HG02840 (cell line): Measurements from ENCODE around the gene IGLL5.
"Not testable (repeated sequence)": the region's sequence is repeated elsewhere in the genome, so short reads cannot be mapped to it uniquely, and the experiment has no call there.

ENCODE experiments used
- ATAC-seq: cut with Tn5 transposase; IDR thresholded peaks from one replicate; pipeline ENCODE4 v1.9.1; 2021; ENCODE audit warnings: mild to moderate bottlenecking, moderate library complexity, moderate number of reproducible peaks; ENCODE audit not compliant: unreplicated experiment, low FRiP score

Gene IGLL5

GRCh38 chr22:22898411-22898950 is 10.9 kb downstream of the IGLL5 start:
- ATAC-seq: not testable (repeated sequence)

DNA sequence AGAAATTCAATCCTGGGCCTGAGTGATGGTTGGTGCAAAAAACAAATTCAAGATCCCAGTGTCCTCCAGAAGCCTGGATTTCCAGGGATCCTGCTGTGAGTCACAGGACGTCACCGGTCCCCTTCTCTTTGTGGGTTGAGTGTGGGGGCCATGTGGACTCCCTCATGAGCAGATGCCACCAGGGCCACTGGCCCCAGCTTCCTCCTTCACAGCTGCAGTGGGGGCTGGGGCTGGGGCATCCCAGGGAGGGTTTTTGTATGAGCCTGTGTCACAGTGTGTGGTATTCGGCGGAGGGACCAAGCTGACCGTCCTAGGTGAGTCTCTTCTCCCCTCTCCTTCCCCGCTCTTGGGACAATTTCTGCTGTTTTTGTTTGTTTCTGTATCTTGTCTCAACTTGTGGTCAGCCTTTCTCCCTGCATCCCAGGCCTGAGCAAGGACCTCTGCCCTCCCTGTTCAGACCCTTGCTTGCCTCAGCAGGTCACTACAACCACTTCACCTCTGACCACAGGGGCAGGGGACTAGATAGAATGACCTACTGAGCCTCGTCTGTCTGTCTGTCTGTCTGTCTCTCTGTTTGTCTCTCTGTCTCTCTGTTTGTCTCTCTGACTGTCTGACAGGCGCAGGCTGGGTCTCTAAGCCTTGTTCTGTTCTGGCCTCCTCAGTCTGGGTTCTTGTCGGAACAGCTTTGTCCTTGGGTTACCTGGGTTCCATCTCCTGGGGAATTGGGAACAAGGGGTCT is 11.9 kb downstream of the IGLL5 start:
- not testable (repeated sequence) for ATAC-seq

GRCh38 chr22:22900527-22901205 is 13.1 kb downstream of the IGLL5 start:
- ATAC-seq: not testable (repeated sequence)

GRCh38 chr22:22901578-22902218 is 14.1 kb downstream of the IGLL5 start:
- no peak for ATAC-seq

GRCh38 chr22:22902247-22903001 is 14.8 kb downstream of the IGLL5 start:
- ATAC-seq: no peak

DNA sequence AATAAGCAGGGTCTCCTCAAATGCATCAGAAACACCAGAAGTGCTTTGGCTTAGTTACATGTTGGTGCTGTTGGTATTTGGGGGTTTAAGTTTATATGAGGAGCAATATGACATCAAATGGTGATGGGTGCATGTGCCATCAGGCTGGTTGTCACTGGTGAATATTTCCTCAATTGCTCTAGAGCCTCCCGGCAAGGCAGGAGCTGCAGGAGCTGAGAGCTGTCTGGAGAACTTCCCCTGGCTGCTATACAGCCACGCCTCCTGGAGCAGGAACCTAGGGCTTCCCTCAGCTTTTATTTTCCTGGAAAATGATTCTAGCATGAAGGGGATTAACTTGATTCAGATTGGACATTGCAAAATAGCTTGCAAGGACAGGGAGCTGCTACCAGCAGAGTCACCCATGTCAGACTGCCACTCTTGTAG is 15.8 kb downstream of the IGLL5 start:
- no peak for ATAC-seq

GRCh38 chr22:22903781-22904192 is 16.2 kb downstream of the IGLL5 start:
- not testable (repeated sequence) for ATAC-seq

GRCh38 chr22:22904736-22905135 is 17.1 kb downstream of the IGLL5 start:
- ATAC-seq: not testable (repeated sequence)

DNA sequence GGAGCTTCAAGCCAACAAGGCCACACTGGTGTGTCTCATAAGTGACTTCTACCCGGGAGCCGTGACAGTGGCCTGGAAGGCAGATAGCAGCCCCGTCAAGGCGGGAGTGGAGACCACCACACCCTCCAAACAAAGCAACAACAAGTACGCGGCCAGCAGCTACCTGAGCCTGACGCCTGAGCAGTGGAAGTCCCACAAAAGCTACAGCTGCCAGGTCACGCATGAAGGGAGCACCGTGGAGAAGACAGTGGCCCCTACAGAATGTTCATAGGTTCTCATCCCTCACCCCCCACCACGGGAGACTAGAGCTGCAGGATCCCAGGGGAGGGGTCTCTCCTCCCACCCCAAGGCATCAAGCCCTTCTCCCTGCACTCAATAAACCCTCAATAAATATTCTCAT is 18.8 kb downstream of the IGLL5 start:
- not testable (repeated sequence) for ATAC-seq

- ATAC-seq: no peak
Observed at GRCh38 chr22:22906907-22907550, 19.4 kb downstream of the IGLL5 start.

- no peak for ATAC-seq
Observed at GRCh38 chr22:22907551-22908494, 20.2 kb downstream of the IGLL5 start.

DNA sequence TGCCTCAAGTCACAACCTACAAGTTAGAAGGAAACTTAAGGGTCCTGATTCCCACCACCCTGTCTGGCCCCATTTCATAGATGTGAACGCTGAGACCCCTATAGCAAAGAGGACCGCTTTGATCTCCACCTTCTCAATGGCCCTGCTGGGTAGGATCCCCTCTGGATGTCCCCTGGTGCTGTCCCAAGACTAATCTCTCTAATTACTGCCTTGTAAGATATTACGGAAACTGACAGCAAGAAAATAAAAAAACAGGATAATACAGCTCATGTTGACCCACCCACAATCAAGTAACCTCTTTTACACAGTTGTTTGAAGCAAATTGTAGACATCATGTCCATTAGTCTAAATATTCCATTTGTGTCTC is 20.9 kb downstream of the IGLL5 start:
- ATAC-seq: no peak

GRCh38 chr22:22908941-22909604 is 21.5 kb downstream of the IGLL5 start:
- ATAC-seq: no peak

DNA sequence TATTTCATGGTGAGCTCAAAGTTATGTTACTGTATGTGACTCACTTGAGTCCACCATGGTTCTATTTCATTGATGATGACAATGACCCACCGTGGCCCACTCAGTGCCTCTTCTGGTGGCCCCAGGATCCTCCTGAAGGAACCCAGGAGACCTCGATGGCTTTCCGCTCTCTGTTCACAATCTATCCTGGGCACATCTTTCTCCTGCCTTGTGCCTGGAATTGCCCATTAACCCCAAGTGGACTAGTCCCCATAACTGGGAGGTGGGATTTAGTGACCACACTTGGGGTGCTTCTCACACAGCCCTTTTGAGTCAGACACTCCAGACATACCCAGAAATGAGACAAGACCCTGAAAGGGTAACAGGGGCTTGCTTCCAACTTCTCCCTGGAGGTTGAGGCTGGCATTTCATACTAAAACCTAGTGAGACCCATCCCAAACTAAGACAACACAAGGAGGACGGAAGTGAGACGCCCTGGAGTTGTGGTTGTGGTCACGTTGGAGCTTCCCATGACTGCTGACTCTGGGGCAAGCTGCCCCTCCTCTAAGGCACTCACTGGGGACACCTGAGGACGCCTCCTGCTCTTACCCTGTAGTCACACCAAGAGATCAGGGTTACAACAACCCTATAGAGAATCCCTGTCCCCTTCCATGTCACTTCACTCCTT is 22.1 kb downstream of the IGLL5 start:
- ATAC-seq: no peak

- no peak for ATAC-seq
Observed at GRCh38 chr22:22910272-22911240, 22.9 kb downstream of the IGLL5 start.

- ATAC-seq: no peak
Observed at GRCh38 chr22:22911327-22912134, 23.9 kb downstream of the IGLL5 start.
